GM12878 (cell line): Measurements from ENCODE around the gene KCNJ14. TPM values are rescaled to one million over a fixed set of nuclear protein-coding genes. Genes with fewer than 3 reads are reported as not detected.

Source experiments
- ATAC-seq: fragments of 200-7000 bp; cut with Tn5 transposase; 3 replicates; pipeline ENCODE4 v1.9.1; 2020; ENCODE audit warnings: mild to moderate bottlenecking, moderate library complexity
- BruUV-seq: library from RNA; stranded (reverse); fragments of 400-500 nt; replicated peaks from 2 replicates; lab custom pipeline; 2021; lab: Mats Ljungman, UMichigan
- CTCF ChIA-PET: fragments of 300-600 bp; sonication (Branson Sonifier 250); formaldehyde crosslinking; extraction: SDS; loops from one replicate; lab custom pipeline; 2021; ENCODE audit warnings: inconsistent platforms; lab: Yijun Ruan, JAX
- POLR2A ChIA-PET: fragments of 350-600 bp; formaldehyde crosslinking; extraction: SDS; loops from one replicate; lab custom pipeline; 2021; ENCODE audit warnings: inconsistent platforms; lab: Charles Lee
- RAD21 ChIA-PET: fragments of 300-600 bp; sonication (Branson Sonifier 250); formaldehyde crosslinking; loops from one replicate; lab custom pipeline; 2023; ENCODE audit warnings: antibody characterized with exemption; ENCODE audit not compliant: unreplicated experiment; lab: Charles Lee
- SMC1A ChIA-PET: fragments of 300-600 bp; sonication (Branson Sonifier 250); formaldehyde crosslinking; loops from one replicate; lab custom pipeline; 2023; ENCODE audit not compliant: unreplicated experiment, uncharacterized antibody; lab: Charles Lee
- DNase-seq: peaks from one replicate; pipeline ENCODE4 v3.0.0-alpha.2; 2011; ENCODE audit warnings: low read depth, low spot score
- FAIRE-seq: peaks from 3 replicates; lab custom pipeline; 2011; peaks lifted over from hg19 to GRCh38; lab: Jason Lieb, UNC
- H2AFZ ChIP-seq: 2 replicates; pipeline ENCODE4 v1.6.0; 2011; ENCODE audit warnings: low read depth, low read length, control low read depth; ENCODE audit not compliant: control insufficient read depth
- H3K27ac ChIP-seq: 2 replicates; pipeline ENCODE4 v1.5.1; 2011; ENCODE audit warnings: control low read depth; ENCODE audit not compliant: control insufficient read depth, insufficient read depth
- H3K27me3 ChIP-seq, 2 experiments: replicated peaks in 1 of 2; 2 replicates each; pipeline versions ENCODE4 v1.6.0 to v1.6.1; 2011; ENCODE audit warnings: low read length in 1 of 2; ENCODE audit not compliant: control insufficient read depth in 2 of 2, insufficient read depth in 2 of 2
- H3K36me3 ChIP-seq, 2 experiments: 2 replicates each; pipeline ENCODE4 v1.5.1; 2011; ENCODE audit warnings: low read length in 1 of 2; ENCODE audit not compliant: control insufficient read depth in 2 of 2, insufficient read depth in 2 of 2
- H3K4me1 ChIP-seq: 2 replicates; pipeline ENCODE4 v1.6.1; 2011; ENCODE audit warnings: mild to moderate bottlenecking, low read length, moderate library complexity, mixed read lengths; ENCODE audit not compliant: control insufficient read depth, insufficient read depth
- H3K4me2 ChIP-seq: 2 replicates; pipeline ENCODE4 v1.6.0; 2011; ENCODE audit warnings: control low read depth; ENCODE audit not compliant: control insufficient read depth, insufficient read depth
- H3K4me3 ChIP-seq: fragments of 200-600 bp; sonication (generic); 2 replicates; pipeline ENCODE4 v1.5.1; 2016
- H3K79me2 ChIP-seq: 2 replicates; pipeline ENCODE4 v1.6.0; 2011; ENCODE audit warnings: low read length; ENCODE audit not compliant: control insufficient read depth, insufficient read depth
- H3K9ac ChIP-seq: 2 replicates; pipeline ENCODE4 v1.8.0; 2011; ENCODE audit warnings: low read length, control low read depth, mixed read lengths; ENCODE audit not compliant: control insufficient read depth, insufficient read depth
- H3K9me3 ChIP-seq: replicated peaks from 3 replicates; pipeline ENCODE4 v1.5.1; 2011; ENCODE audit warnings: mild to moderate bottlenecking, low read length; ENCODE audit not compliant: control insufficient read depth, insufficient read depth
- H4K20me1 ChIP-seq: 2 replicates; pipeline ENCODE4 v1.6.0; 2011; ENCODE audit not compliant: control insufficient read depth, insufficient read depth
- JUND ChIP-seq: IDR thresholded peaks from 2 replicates; pipeline ENCODE4 v1.6.1; 2012; ENCODE audit warnings: low read depth, mild to moderate bottlenecking, low read length, improper control_type of control experiment, moderate library complexity
- SRF ChIP-seq, 2 experiments: IDR thresholded peaks; 2 replicates each; pipeline ENCODE4 v1.6.1; 2011; ENCODE audit warnings: low read depth in 2 of 2, low read length in 2 of 2, mild to moderate bottlenecking in 1 of 2, moderate library complexity in 1 of 2
- WGBS: methylation state at CpG from one replicate; pipeline ENCODE4 v1.1.6; 2016; ENCODE audit warnings: low lambda C conversion rate; ENCODE audit not compliant: insufficient replicate concordance, insufficient coverage; ENCODE audit errors: missing lambda C conversion rate; 5-methylcytosine and 5-hydroxymethylcytosine counted together
- in situ Hi-C: fragments of 300-500 bp; cut with MboI; formaldehyde crosslinking; loops from 9 replicates; pipeline ENCODE4 v1.14.3; 2018; ENCODE audit warnings: mixed read lengths
- intact Hi-C: fragments of 100-400 bp; cut with micrococcal nuclease; formaldehyde crosslinking; loops from one replicate; pipeline ENCODE4 v1.14.2; 2022; ENCODE audit not compliant: unreplicated experiment
- polyA plus RNA-seq, 11 experiments: library from polyadenylated mRNA; depleted of rRNA in 4 of 11; unstranded in 6 of 11; stranded (reverse) in 5 of 11; fragments of >200 nt; fragmentation: Nextera tagmentation in 4 of 11; fragmentation: Illumina TruSeq in 1 of 11; extraction: Ambion mirVana in 4 of 11; extraction: Trizol in 1 of 11; gene quantifications; 1 replicate in 1 of 11; 2 replicates in 10 of 11; pipeline versions ENCODE4 v1.2.1 to v1.2.3, GENCODE V29; 2011 to 2016; ENCODE audit warnings: inconsistent platforms in 2 of 11, missing spikeins in 2 of 11, low read depth in 1 of 11
- total RNA-seq, 4 experiments: library from RNA; depleted of rRNA in 3 of 4; stranded (reverse); fragments of >200 nt in 3 of 4; fragmentation: Illumina TruSeq in 1 of 4; extraction: Trizol in 1 of 4; gene quantifications; 2 replicates each; pipeline versions ENCODE4 v1.2.1 to v1.2.3, GENCODE V29; 2013 to 2021

Gene KCNJ14
- total and polyA plus RNA-seq, 10 of the 15 experiments (the other 5 are each of a cell fraction or from before 2014, with no cell fraction given), result 0.24 to 1.4 (median 0.42) TPM

GRCh38 chr19:48516536-48516935 is 61.2 kb downstream of the KCNJ14 start:
- in situ Hi-C loops (no loop called here), intact Hi-C loops (no loop called here)
- ChIA-PET RAD21 (interaction anchor here (1.1 kb wide), 1 partner anchor 11 kb away, joined by 3 read pairs; no protein-coding TSS in a partner anchor), POLR2A (no interaction called here), CTCF (interaction anchor here (1.4 to 3.2 kb wide), 2 partner anchors 10 to 27 kb away, joined by 3 to 8 read pairs; no protein-coding TSS in a partner anchor), SMC1A (no interaction called here)
- FAIRE-seq (no peak), ATAC-seq (no peak), DNase-seq (no peak)
- Histone ChIP-seq H3K4me1 (peaks cover 18% of the 10 kb centered on the region), H3K36me3 (no peaks in the 10 kb centered on the region), H3K4me2 (no peak overlapping the region), H3K27ac (no peak overlapping the region), H3K27me3 (peaks cover 2 to 4% of the 10 kb centered on the region in 2 experiments; a peak in 3 of 4 replicates), H3K9ac (no peak overlapping the region), H3K9me3 (no peaks in the 10 kb centered on the region), H3K4me3 (no peak overlapping the region), H4K20me1 (no peaks in the 10 kb centered on the region; the same call in 1 of the 2 replicates), H3K79me2 (no peaks in the 10 kb centered on the region), H2AFZ (no peak overlapping the region)
- TF ChIP-seq JUND, result no peak
- TF ChIP-seq SRF (IDR thresholded peaks at IDR 0.05; ENCODE audit: low read depth in 2 of 2, low read length in 2 of 2), result no peak
- 57% methylated on average over 8 of the region's 8 CpGs for WGBS
- BruUV-seq, result no TSS peak

Other genes with a start within 250 kb of the KCNJ14 start
Only the 7 nearest of the 19 such genes appear.
- 9.2 and 9.3 TPM in 2 replicates for gene TMEM143, start 91.6 kb upstream of the KCNJ14 start, total RNA-seq (2014; rRNA removed)
- gene TMEM143, start 91.6 kb upstream of the KCNJ14 start, total RNA-seq (2014; rRNA removed; fragmentation: Illumina TruSeq; extraction: Trizol), result 3.1 and 4.7 TPM in 2 replicates
- gene TMEM143, start 91.6 kb upstream of the KCNJ14 start, total RNA-seq (2021), result 15.6 and 17.2 TPM in 2 replicates
- gene TMEM143, start 91.6 kb upstream of the KCNJ14 start, polyA plus RNA-seq (2011; rRNA removed), result 6.4 and 11.0 TPM in 2 replicates
- gene TMEM143, start 91.6 kb upstream of the KCNJ14 start, polyA plus RNA-seq (2014; fragmentation: Illumina TruSeq; extraction: Trizol), result 3.3 and 7.0 TPM in 2 replicates
- 1 to 10 TPM; 1.5 to 2.4 TPM for gene TMEM143, start 91.6 kb upstream of the KCNJ14 start, polyA plus RNA-seq (2014; fragmentation: Nextera tagmentation; extraction: Ambion mirVana)
- 14.0 and 16.1 TPM in 2 replicates for gene TMEM143, start 91.6 kb upstream of the KCNJ14 start, polyA plus RNA-seq (2014; rRNA removed)
- 10 to 100 TPM; 19.3 to 19.5 TPM for gene TMEM143, start 91.6 kb upstream of the KCNJ14 start, polyA plus RNA-seq (2016; fragmentation: Nextera tagmentation; extraction: Ambion mirVana)
- not detected in 2 replicates for gene SYNGR4, start 91.2 kb upstream of the KCNJ14 start, total RNA-seq (2014; rRNA removed)
- gene SYNGR4, start 91.2 kb upstream of the KCNJ14 start, total RNA-seq (2014; rRNA removed; fragmentation: Illumina TruSeq; extraction: Trizol), result 0.18 TPM in 1 of 2 replicates, not detected in the other
- 0.21 and 0.35 TPM in 2 replicates for gene SYNGR4, start 91.2 kb upstream of the KCNJ14 start, total RNA-seq (2021)
- gene SYNGR4, start 91.2 kb upstream of the KCNJ14 start, polyA plus RNA-seq (2011; rRNA removed), result 0.14 TPM in 1 of 2 replicates, not detected in the other
- gene SYNGR4, start 91.2 kb upstream of the KCNJ14 start, polyA plus RNA-seq (2014; fragmentation: Illumina TruSeq; extraction: Trizol), result not detected in 2 replicates
- not detected for gene SYNGR4, start 91.2 kb upstream of the KCNJ14 start, polyA plus RNA-seq (2014; fragmentation: Nextera tagmentation; extraction: Ambion mirVana)
- 0.08 and 0.29 TPM in 2 replicates for gene SYNGR4, start 91.2 kb upstream of the KCNJ14 start, polyA plus RNA-seq (2014; rRNA removed)
- gene SYNGR4, start 91.2 kb upstream of the KCNJ14 start, polyA plus RNA-seq (2016; fragmentation: Nextera tagmentation; extraction: Ambion mirVana), result under 1 TPM in 1 of 2 experiments, not detected in 1; 0.72 TPM
- 34.8 and 35.9 TPM in 2 replicates for gene KDELR1, start 64.0 kb upstream of the KCNJ14 start, total RNA-seq (2014; rRNA removed)
- 25.2 and 26.8 TPM in 2 replicates for gene KDELR1, start 64.0 kb upstream of the KCNJ14 start, total RNA-seq (2014; rRNA removed; fragmentation: Illumina TruSeq; extraction: Trizol)
- gene KDELR1, start 64.0 kb upstream of the KCNJ14 start, total RNA-seq (2021), result 70.7 and 71.0 TPM in 2 replicates
- gene KDELR1, start 64.0 kb upstream of the KCNJ14 start, polyA plus RNA-seq (2011; rRNA removed), result 24.5 and 52.5 TPM in 2 replicates
- gene KDELR1, start 64.0 kb upstream of the KCNJ14 start, polyA plus RNA-seq (2014; fragmentation: Illumina TruSeq; extraction: Trizol), result 52.3 and 67.3 TPM in 2 replicates
- gene KDELR1, start 64.0 kb upstream of the KCNJ14 start, polyA plus RNA-seq (2014; fragmentation: Nextera tagmentation; extraction: Ambion mirVana), result 10 to 100 TPM in 1 of 2 experiments, 1 to 10 TPM in 1; 2.3 to 13.2 TPM
- gene KDELR1, start 64.0 kb upstream of the KCNJ14 start, polyA plus RNA-seq (2014; rRNA removed), result 38.0 and 44.6 TPM in 2 replicates
- gene KDELR1, start 64.0 kb upstream of the KCNJ14 start, polyA plus RNA-seq (2016; fragmentation: Nextera tagmentation; extraction: Ambion mirVana), result 10 to 100 TPM; 54.3 to 59.1 TPM
- gene GRIN2D, start 61.9 kb upstream of the KCNJ14 start, total RNA-seq (2014; rRNA removed), result 0.05 and 0.06 TPM in 2 replicates
- gene GRIN2D, start 61.9 kb upstream of the KCNJ14 start, total RNA-seq (2014; rRNA removed; fragmentation: Illumina TruSeq; extraction: Trizol), result 0.05 TPM in 1 of 2 replicates, not detected in the other
- 0.32 and 0.38 TPM in 2 replicates for gene GRIN2D, start 61.9 kb upstream of the KCNJ14 start, total RNA-seq (2021)
- gene GRIN2D, start 61.9 kb upstream of the KCNJ14 start, polyA plus RNA-seq (2011; rRNA removed), result 0.03 TPM in 2 replicates
- 0.07 TPM in 1 of 2 replicates, not detected in the other for gene GRIN2D, start 61.9 kb upstream of the KCNJ14 start, polyA plus RNA-seq (2014; fragmentation: Illumina TruSeq; extraction: Trizol)
- not detected for gene GRIN2D, start 61.9 kb upstream of the KCNJ14 start, polyA plus RNA-seq (2014; fragmentation: Nextera tagmentation; extraction: Ambion mirVana)
- 0.03 and 0.04 TPM in 2 replicates for gene GRIN2D, start 61.9 kb upstream of the KCNJ14 start, polyA plus RNA-seq (2014; rRNA removed)
- under 1 TPM; 0.03 TPM for gene GRIN2D, start 61.9 kb upstream of the KCNJ14 start, polyA plus RNA-seq (2016; fragmentation: Nextera tagmentation; extraction: Ambion mirVana)
- 26.5 and 30.6 TPM in 2 replicates for gene GRWD1, start 9.6 kb upstream of the KCNJ14 start, total RNA-seq (2014; rRNA removed)
- 22.4 and 30.9 TPM in 2 replicates for gene GRWD1, start 9.6 kb upstream of the KCNJ14 start, total RNA-seq (2014; rRNA removed; fragmentation: Illumina TruSeq; extraction: Trizol)
- gene GRWD1, start 9.6 kb upstream of the KCNJ14 start, total RNA-seq (2021), result 75.8 and 79.0 TPM in 2 replicates
- gene GRWD1, start 9.6 kb upstream of the KCNJ14 start, polyA plus RNA-seq (2011; rRNA removed), result 17.4 and 26.4 TPM in 2 replicates
- 9.2 and 14.0 TPM in 2 replicates for gene GRWD1, start 9.6 kb upstream of the KCNJ14 start, polyA plus RNA-seq (2014; fragmentation: Illumina TruSeq; extraction: Trizol)
- 1 to 10 TPM; 1.4 to 3.0 TPM for gene GRWD1, start 9.6 kb upstream of the KCNJ14 start, polyA plus RNA-seq (2014; fragmentation: Nextera tagmentation; extraction: Ambion mirVana)
- 44.6 and 46.5 TPM in 2 replicates for gene GRWD1, start 9.6 kb upstream of the KCNJ14 start, polyA plus RNA-seq (2014; rRNA removed)
- 100 to 1,000 TPM; 103 TPM for gene GRWD1, start 9.6 kb upstream of the KCNJ14 start, polyA plus RNA-seq (2016; fragmentation: Nextera tagmentation; extraction: Ambion mirVana)
- gene CYTH2, start 13.8 kb downstream of the KCNJ14 start, total RNA-seq (2014; rRNA removed), result 18.5 and 24.6 TPM in 2 replicates
- 11.0 and 13.9 TPM in 2 replicates for gene CYTH2, start 13.8 kb downstream of the KCNJ14 start, total RNA-seq (2014; rRNA removed; fragmentation: Illumina TruSeq; extraction: Trizol)
- 28.2 and 29.9 TPM in 2 replicates for gene CYTH2, start 13.8 kb downstream of the KCNJ14 start, total RNA-seq (2021)
- gene CYTH2, start 13.8 kb downstream of the KCNJ14 start, polyA plus RNA-seq (2011; rRNA removed), result 16.0 and 26.4 TPM in 2 replicates
- gene CYTH2, start 13.8 kb downstream of the KCNJ14 start, polyA plus RNA-seq (2014; fragmentation: Illumina TruSeq; extraction: Trizol), result 8.6 and 18.8 TPM in 2 replicates
- 1 to 10 TPM; 1.3 to 1.6 TPM for gene CYTH2, start 13.8 kb downstream of the KCNJ14 start, polyA plus RNA-seq (2014; fragmentation: Nextera tagmentation; extraction: Ambion mirVana)
- gene CYTH2, start 13.8 kb downstream of the KCNJ14 start, polyA plus RNA-seq (2014; rRNA removed), result 26.6 and 28.7 TPM in 2 replicates
- gene CYTH2, start 13.8 kb downstream of the KCNJ14 start, polyA plus RNA-seq (2016; fragmentation: Nextera tagmentation; extraction: Ambion mirVana), result 10 to 100 TPM; 25.6 to 31.9 TPM
- under 0.01 and 0.05 TPM in 2 replicates for gene LMTK3, start 56.3 kb downstream of the KCNJ14 start, total RNA-seq (2014; rRNA removed)
- gene LMTK3, start 56.3 kb downstream of the KCNJ14 start, total RNA-seq (2014; rRNA removed; fragmentation: Illumina TruSeq; extraction: Trizol), result 0.04 TPM in 1 of 2 replicates, not detected in the other
- gene LMTK3, start 56.3 kb downstream of the KCNJ14 start, total RNA-seq (2021), result 0.28 and 0.51 TPM in 2 replicates
- 0.05 TPM in 1 of 2 replicates, not detected in the other for gene LMTK3, start 56.3 kb downstream of the KCNJ14 start, polyA plus RNA-seq (2011; rRNA removed)
- 0.01 TPM in 1 of 2 replicates, not detected in the other for gene LMTK3, start 56.3 kb downstream of the KCNJ14 start, polyA plus RNA-seq (2014; fragmentation: Illumina TruSeq; extraction: Trizol)
- not detected for gene LMTK3, start 56.3 kb downstream of the KCNJ14 start, polyA plus RNA-seq (2014; fragmentation: Nextera tagmentation; extraction: Ambion mirVana)
- 0.14 and 0.27 TPM in 2 replicates for gene LMTK3, start 56.3 kb downstream of the KCNJ14 start, polyA plus RNA-seq (2014; rRNA removed)
- gene LMTK3, start 56.3 kb downstream of the KCNJ14 start, polyA plus RNA-seq (2016; fragmentation: Nextera tagmentation; extraction: Ambion mirVana), result under 1 TPM in 1 of 2 experiments, not detected in 1; 0.03 TPM